Measurements from ENCODE around the gene MYRFL. TPM values are rescaled to one million over a fixed set of nuclear protein-coding genes. Genes with fewer than 3 reads are reported as not detected.
"Not testable (repeated sequence)": the region's sequence is repeated elsewhere in the genome, so short reads cannot be mapped to it uniquely, and the experiment has no call there.

The MYRFL gene
- total RNA-seq, 2 experiments from 2014 or later = not detected

GRCh38 chr12:69972136-69972535 lies 147.1 kb downstream of the MYRFL start:
- ChIA-PET POLR2A (no interaction called here), CTCF (no interaction called here)

- POLR2A ChIA-PET = no interaction called here
- CTCF ChIA-PET = no interaction called here
These were observed 153.0 kb downstream of the MYRFL start for GRCh38 chr12:69978020-69978419.

GRCh38 chr12:69981881-69982475 lies 157.0 kb downstream of the MYRFL start:
- POLR2A ChIA-PET = no interaction called here
- CTCF ChIA-PET = no interaction called here

- POLR2A ChIA-PET = no interaction called here
- CTCF ChIA-PET = no interaction called here
These were observed 159.2 kb downstream of the MYRFL start for GRCh38 chr12:69984241-69984640.

- ChIA-PET CTCF (no interaction called here), POLR2A (no interaction called here)
These were observed 160.6 kb downstream of the MYRFL start for GRCh38 chr12:69985656-69986055.

GRCh38 chr12:69986114-69986513 lies 161.1 kb downstream of the MYRFL start:
- POLR2A ChIA-PET = no interaction called here
- CTCF ChIA-PET = no interaction called here

- ChIA-PET CTCF (no interaction called here), POLR2A (no interaction called here)
These were observed 162.6 kb downstream of the MYRFL start for GRCh38 chr12:69987579-69988091.

GRCh38 chr12:69988481-69989321 lies 163.7 kb downstream of the MYRFL start:
- POLR2A ChIA-PET = no interaction called here
- CTCF ChIA-PET = no interaction called here

GRCh38 chr12:69991690-69992288 lies 166.8 kb downstream of the MYRFL start:
- POLR2A ChIA-PET = no interaction called here
- CTCF ChIA-PET = no interaction called here

GRCh38 chr12:69993433-69993832 lies 168.4 kb downstream of the MYRFL start:
- POLR2A ChIA-PET = no interaction called here
- CTCF ChIA-PET = no interaction called here

- CTCF ChIA-PET, POLR2A ChIA-PET: not testable (repeated sequence)
These were observed 169.1 kb downstream of the MYRFL start for GRCh38 chr12:69994086-69994485.

GRCh38 chr12:69994724-69995173 lies 169.7 kb downstream of the MYRFL start:
- POLR2A ChIA-PET = no interaction called here
- CTCF ChIA-PET = no interaction called here

- CTCF ChIA-PET = no interaction called here
- POLR2A ChIA-PET = no interaction called here
These were observed 171.2 kb downstream of the MYRFL start for GRCh38 chr12:69996241-69996640.

GRCh38 chr12:69996722-69997121 lies 171.7 kb downstream of the MYRFL start:
- ChIA-PET POLR2A (no interaction called here), CTCF (no interaction called here)

- ChIA-PET POLR2A (no interaction called here), CTCF (no interaction called here)
These were observed 173.0 kb downstream of the MYRFL start for GRCh38 chr12:69998011-69998410.

- ChIA-PET POLR2A (no interaction called here), CTCF (no interaction called here)
These were observed 173.9 kb downstream of the MYRFL start for GRCh38 chr12:69998922-69999321.

- CTCF ChIA-PET = no interaction called here
- POLR2A ChIA-PET = no interaction called here
These were observed 174.5 kb downstream of the MYRFL start for GRCh38 chr12:69999561-69999960.

GRCh38 chr12:70002097-70002911 lies 177.3 kb downstream of the MYRFL start:
- ChIA-PET POLR2A (no interaction called here), CTCF (no interaction called here)

GRCh38 chr12:70002912-70003255 lies 177.9 kb downstream of the MYRFL start:
- POLR2A ChIA-PET = no interaction called here
- CTCF ChIA-PET = no interaction called here

GRCh38 chr12:70005864-70006618 lies 181.0 kb downstream of the MYRFL start:
- ChIA-PET POLR2A (no interaction called here), CTCF (no interaction called here)

Data from activated CD8-positive, alpha-beta memory T cell treated with anti-CD3 and anti-CD28 coated beads for 36 hours (primary cell).